Measurements from ENCODE around the gene CIT. TPM values are rescaled to one million over a fixed set of nuclear protein-coding genes. Genes with fewer than 3 reads are reported as not detected.

The CIT gene
- total and polyA plus RNA-seq, 10 of the 15 experiments (the other 5 are each of a cell fraction or from before 2014, with no cell fraction given): 1.0 to 38.2 (median 14.9) TPM

DNA sequence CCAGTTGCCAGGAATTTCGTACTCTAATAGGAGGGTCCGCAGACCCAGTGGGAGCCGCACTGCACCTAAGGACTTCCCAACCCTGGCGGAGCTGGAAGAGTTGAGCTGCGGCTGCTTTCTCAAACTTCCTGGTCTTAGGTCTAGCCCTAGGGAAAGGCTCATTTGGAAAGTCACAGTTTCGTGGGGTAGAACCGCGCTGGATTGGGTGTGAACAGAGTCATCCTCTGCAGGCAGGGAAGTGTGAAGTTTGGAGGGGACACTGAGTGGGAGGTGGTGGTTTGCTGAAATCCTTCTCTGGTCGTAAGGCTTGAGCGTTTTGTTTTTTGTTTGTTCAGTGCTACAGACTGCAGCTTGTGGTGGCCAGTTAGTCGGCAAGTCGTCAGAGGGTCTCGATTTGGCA is 190.3 kb downstream of the CIT start (continued):
- no peak for TF ChIP-seq PML (IDR thresholded peaks at IDR 0.05; ENCODE audit: low read length)
- no peak for TF ChIP-seq TCF3 (IDR thresholded peaks at IDR 0.05; ENCODE audit: borderline replicate concordance, insufficient read depth, low read depth, low read length)
- no peak for TF ChIP-seq MXI1 (IDR thresholded peaks at IDR 0.05; ENCODE audit: low read depth, low read length)
- TF ChIP-seq CHD2 (IDR thresholded peaks at IDR 0.05; ENCODE audit: borderline replicate concordance, low read depth, low read length): no peak
- TF ChIP-seq BHLHE40 (IDR thresholded peaks at IDR 0.05; ENCODE audit: borderline replicate concordance in 1 of 2, low read depth in 2 of 2, low read length in 1 of 2): no peak
- no peak for TF ChIP-seq LARP7 (IDR thresholded peaks at IDR 0.05)
- TF ChIP-seq CEBPB (IDR thresholded peaks at IDR 0.05; ENCODE audit: borderline replicate concordance in 1 of 2, low read depth in 2 of 2, low read length in 2 of 2): no peak

GRCh38 chr12:119686355-119686754 is 190.8 kb downstream of the CIT start:
- ChIA-PET RAD21 (ENCODE audit: unreplicated experiment) (interaction anchor here (0.6 kb wide), 1 partner anchor 35 kb away, joined by 3 read pairs; no protein-coding TSS in a partner anchor), CTCF (interaction anchor here (1.0 to 8.6 kb wide), 3 partner anchors 9 to 20 kb away, joined by 3 to 91 read pairs (median 3); partner anchors contain the start of gene PRKAB1), SMC1A (ENCODE audit: uncharacterized antibody, unreplicated experiment) (no interaction called here), POLR2A (no interaction called here)
- intact Hi-C loops (cut with micrococcal nuclease; ENCODE audit: unreplicated experiment): no loop called here
- FAIRE-seq: no peak
- Histone ChIP-seq H3K9ac (ENCODE audit: control insufficient read depth, insufficient read depth, low read length) (no peak overlapping the region), H3K79me2 (ENCODE audit: control insufficient read depth, insufficient read depth, low read length) (no peaks in the 10 kb centered on the region), H3K27me3 (replicated peaks in 1 of 2; ENCODE audit: control insufficient read depth in 2 of 2, insufficient read depth in 2 of 2, low read length in 1 of 2) (no peaks in the 10 kb centered on the region), H2AFZ (ENCODE audit: control insufficient read depth, low read depth, low read length) (no peak overlapping the region), H4K20me1 (ENCODE audit: control insufficient read depth, insufficient read depth) (no peaks in the 10 kb centered on the region), H3K4me3 (no peak overlapping the region), H3K36me3 (ENCODE audit: control insufficient read depth in 2 of 2, insufficient read depth in 2 of 2, low read length in 1 of 2) (peaks cover 2 to 12% of the 10 kb centered on the region in 2 experiments; a peak in 2 of 4 replicates), H3K27ac (ENCODE audit: control insufficient read depth, insufficient read depth) (no peak overlapping the region), H3K4me1 (ENCODE audit: control insufficient read depth, insufficient read depth, low read length) (peaks cover 17% of the 10 kb centered on the region), H3K9me3 (replicated peaks; ENCODE audit: control insufficient read depth, insufficient read depth, low read length) (no peaks in the 10 kb centered on the region), H3K4me2 (ENCODE audit: control insufficient read depth, insufficient read depth) (no peak overlapping the region)
- DNase-seq (ENCODE audit: low read depth, low spot score): no peak
- BruUV-seq (replicated peaks): TSS peak; percentile 49
- in situ Hi-C loops (cut with MboI): no loop called here
- WGBS (ENCODE audit: insufficient coverage, insufficient replicate concordance, low lambda C conversion rate, missing lambda C conversion rate): 95% methylated on average over 12 of the region's 12 CpGs
- ATAC-seq: no peak
- TF ChIP-seq BCL11A (IDR thresholded peaks at IDR 0.05; ENCODE audit: low read depth, low read length) (no peak), EZH2 (IDR thresholded peaks at IDR 0.05; ENCODE audit: borderline replicate concordance, control insufficient read depth, low read depth, low read length) (no peak), TCF3 (IDR thresholded peaks at IDR 0.05; ENCODE audit: borderline replicate concordance, insufficient read depth, low read depth, low read length) (no peak), NFIC (IDR thresholded peaks at IDR 0.05; ENCODE audit: low read depth, low read length) (no peak), NR2C2 (IDR thresholded peaks at IDR 0.05; ENCODE audit: borderline replicate concordance, control insufficient read depth, insufficient read length, low read depth) (no peak), WRNIP1 (IDR thresholded peaks at IDR 0.05; ENCODE audit: borderline replicate concordance, low read depth, low read length) (no peak), RCOR1 (conservative IDR thresholded peaks at IDR 0.05; ENCODE audit: low read depth, low read length) (no peak), EED (IDR thresholded peaks at IDR 0.05; ENCODE audit: low read depth) (no peak)
- TF ChIP-seq, protein P1, sequence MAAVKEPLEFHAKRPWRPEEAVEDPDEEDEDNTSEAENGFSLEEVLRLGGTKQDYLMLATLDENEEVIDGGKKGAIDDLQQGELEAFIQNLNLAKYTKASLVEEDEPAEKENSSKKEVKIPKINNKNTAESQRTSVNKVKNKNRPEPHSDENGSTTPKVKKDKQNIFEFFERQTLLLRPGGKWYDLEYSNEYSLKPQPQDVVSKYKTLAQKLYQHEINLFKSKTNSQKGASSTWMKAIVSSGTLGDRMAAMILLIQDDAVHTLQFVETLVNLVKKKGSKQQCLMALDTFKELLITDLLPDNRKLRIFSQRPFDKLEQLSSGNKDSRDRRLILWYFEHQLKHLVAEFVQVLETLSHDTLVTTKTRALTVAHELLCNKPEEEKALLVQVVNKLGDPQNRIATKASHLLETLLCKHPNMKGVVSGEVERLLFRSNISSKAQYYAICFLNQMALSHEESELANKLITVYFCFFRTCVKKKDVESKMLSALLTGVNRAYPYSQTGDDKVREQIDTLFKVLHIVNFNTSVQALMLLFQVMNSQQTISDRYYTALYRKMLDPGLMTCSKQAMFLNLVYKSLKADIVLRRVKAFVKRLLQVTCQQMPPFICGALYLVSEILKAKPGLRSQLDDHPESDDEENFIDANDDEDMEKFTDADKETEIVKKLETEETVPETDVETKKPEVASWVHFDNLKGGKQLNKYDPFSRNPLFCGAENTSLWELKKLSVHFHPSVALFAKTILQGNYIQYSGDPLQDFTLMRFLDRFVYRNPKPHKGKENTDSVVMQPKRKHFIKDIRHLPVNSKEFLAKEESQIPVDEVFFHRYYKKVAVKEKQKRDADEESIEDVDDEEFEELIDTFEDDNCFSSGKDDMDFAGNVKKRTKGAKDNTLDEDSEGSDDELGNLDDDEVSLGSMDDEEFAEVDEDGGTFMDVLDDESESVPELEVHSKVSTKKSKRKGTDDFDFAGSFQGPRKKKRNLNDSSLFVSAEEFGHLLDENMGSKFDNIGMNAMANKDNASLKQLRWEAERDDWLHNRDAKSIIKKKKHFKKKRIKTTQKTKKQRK (IDR thresholded peaks at IDR 0.05; ENCODE audit: low read depth, low read length): no peak
- TF ChIP-seq, protein P2, sequence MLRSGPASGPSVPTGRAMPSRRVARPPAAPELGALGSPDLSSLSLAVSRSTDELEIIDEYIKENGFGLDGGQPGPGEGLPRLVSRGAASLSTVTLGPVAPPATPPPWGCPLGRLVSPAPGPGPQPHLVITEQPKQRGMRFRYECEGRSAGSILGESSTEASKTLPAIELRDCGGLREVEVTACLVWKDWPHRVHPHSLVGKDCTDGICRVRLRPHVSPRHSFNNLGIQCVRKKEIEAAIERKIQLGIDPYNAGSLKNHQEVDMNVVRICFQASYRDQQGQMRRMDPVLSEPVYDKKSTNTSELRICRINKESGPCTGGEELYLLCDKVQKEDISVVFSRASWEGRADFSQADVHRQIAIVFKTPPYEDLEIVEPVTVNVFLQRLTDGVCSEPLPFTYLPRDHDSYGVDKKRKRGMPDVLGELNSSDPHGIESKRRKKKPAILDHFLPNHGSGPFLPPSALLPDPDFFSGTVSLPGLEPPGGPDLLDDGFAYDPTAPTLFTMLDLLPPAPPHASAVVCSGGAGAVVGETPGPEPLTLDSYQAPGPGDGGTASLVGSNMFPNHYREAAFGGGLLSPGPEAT (IDR thresholded peaks at IDR 0.05; ENCODE audit: low read depth): no peak
